ENCODE results near the gene GNAI2.

DNA sequence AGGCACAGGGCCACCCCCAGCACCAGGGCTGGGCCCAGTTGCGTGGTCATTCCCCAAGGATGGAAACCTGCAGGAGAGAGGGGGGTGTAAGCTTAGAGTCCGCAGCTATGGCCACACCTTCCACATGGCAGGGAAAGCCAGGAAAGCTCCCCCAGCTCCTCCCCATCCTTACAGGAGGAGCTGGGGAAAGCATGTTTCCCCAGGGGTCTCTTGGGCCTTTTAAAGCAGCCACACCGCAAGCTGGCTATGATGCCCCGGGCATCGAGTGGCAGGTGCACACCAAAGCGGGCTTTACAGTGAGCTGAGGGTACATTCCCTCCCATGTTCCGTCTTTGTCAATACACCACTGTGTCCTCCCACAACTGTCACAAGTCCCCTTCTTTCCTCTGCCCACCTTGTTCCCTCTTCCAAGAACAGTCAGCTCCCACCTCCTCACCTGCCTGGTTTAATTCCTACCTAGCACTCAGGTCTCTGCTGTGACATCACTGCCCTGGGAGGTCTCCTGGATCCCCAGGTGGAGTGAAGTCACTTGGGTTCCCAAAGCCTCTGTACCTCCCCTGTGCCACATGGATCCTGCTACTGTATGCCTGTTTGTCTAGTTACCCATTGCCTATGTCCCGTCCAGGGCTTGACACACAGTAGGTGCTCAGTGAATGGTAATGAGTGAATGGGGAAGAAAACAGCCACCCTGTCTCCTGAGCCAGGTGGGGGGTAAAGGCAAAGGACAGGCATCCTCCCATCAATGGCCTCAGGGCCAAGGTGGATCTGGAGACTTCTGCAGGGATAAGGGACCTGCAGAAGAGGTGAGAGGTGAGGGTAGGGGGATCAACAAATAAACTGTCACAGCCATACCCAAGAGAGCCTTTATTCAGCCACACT lies 59.8 kb downstream of the GNAI2 start:
- TF ChIP-seq EGR1 (IDR thresholded peaks at IDR 0.05) (no peak), EP300 (IDR thresholded peaks at IDR 0.05; ENCODE audit: borderline replicate concordance) (no peak), RAD21 (IDR thresholded peaks at IDR 0.05; ENCODE audit: low read depth) (no peak), TAF1 (IDR thresholded peaks at IDR 0.05; ENCODE audit: low read depth) (no peak), CEBPB (IDR thresholded peaks at IDR 0.05) (no peak), CREB1 (IDR thresholded peaks at IDR 0.05; ENCODE audit: low read depth) (no peak)
- TF ChIP-seq, protein P1, sequence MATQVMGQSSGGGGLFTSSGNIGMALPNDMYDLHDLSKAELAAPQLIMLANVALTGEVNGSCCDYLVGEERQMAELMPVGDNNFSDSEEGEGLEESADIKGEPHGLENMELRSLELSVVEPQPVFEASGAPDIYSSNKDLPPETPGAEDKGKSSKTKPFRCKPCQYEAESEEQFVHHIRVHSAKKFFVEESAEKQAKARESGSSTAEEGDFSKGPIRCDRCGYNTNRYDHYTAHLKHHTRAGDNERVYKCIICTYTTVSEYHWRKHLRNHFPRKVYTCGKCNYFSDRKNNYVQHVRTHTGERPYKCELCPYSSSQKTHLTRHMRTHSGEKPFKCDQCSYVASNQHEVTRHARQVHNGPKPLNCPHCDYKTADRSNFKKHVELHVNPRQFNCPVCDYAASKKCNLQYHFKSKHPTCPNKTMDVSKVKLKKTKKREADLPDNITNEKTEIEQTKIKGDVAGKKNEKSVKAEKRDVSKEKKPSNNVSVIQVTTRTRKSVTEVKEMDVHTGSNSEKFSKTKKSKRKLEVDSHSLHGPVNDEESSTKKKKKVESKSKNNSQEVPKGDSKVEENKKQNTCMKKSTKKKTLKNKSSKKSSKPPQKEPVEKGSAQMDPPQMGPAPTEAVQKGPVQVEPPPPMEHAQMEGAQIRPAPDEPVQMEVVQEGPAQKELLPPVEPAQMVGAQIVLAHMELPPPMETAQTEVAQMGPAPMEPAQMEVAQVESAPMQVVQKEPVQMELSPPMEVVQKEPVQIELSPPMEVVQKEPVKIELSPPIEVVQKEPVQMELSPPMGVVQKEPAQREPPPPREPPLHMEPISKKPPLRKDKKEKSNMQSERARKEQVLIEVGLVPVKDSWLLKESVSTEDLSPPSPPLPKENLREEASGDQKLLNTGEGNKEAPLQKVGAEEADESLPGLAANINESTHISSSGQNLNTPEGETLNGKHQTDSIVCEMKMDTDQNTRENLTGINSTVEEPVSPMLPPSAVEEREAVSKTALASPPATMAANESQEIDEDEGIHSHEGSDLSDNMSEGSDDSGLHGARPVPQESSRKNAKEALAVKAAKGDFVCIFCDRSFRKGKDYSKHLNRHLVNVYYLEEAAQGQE (IDR thresholded peaks at IDR 0.05; ENCODE audit: low read depth) = no peak
- TF ChIP-seq, protein P2, sequence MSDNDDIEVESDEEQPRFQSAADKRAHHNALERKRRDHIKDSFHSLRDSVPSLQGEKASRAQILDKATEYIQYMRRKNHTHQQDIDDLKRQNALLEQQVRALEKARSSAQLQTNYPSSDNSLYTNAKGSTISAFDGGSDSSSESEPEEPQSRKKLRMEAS (IDR thresholded peaks at IDR 0.05) = no peak
- TF ChIP-seq, protein P3, sequence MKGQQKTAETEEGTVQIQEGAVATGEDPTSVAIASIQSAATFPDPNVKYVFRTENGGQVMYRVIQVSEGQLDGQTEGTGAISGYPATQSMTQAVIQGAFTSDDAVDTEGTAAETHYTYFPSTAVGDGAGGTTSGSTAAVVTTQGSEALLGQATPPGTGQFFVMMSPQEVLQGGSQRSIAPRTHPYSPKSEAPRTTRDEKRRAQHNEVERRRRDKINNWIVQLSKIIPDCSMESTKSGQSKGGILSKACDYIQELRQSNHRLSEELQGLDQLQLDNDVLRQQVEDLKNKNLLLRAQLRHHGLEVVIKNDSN (IDR thresholded peaks at IDR 0.05) = no peak
